GM21619 (cell line): Measurements from ENCODE around the gene EIF4E3.

Experiments
- ATAC-seq: cut with Tn5 transposase; IDR thresholded peaks from one replicate; pipeline ENCODE4 v1.9.1; 2021; ENCODE audit not compliant: unreplicated experiment

Gene EIF4E3

GRCh38 chr3:71723452-71724170, 1.6 kb downstream of the EIF4E3 start:
- ATAC-seq: no peak

DNA sequence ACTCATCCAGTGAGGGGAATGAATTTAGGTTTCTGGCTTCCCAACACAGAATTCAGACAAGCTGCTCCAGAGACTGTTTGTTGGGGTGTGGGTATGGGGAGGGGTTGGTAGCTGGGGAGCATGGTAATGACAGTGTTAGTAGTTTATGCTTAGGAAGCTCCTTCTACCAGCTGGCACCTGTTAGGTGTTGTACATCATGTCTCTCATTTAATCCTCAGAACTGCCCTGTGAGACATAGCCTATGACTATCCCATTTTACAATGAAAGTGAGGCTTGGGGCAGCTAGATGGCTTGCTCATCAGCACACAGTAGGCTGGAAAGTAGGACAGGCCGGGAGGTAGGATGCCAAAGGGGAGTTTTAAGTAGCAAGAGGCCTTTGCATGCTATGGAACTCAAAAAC, 2.5 kb downstream of the EIF4E3 start:
- no peak for ATAC-seq

DNA sequence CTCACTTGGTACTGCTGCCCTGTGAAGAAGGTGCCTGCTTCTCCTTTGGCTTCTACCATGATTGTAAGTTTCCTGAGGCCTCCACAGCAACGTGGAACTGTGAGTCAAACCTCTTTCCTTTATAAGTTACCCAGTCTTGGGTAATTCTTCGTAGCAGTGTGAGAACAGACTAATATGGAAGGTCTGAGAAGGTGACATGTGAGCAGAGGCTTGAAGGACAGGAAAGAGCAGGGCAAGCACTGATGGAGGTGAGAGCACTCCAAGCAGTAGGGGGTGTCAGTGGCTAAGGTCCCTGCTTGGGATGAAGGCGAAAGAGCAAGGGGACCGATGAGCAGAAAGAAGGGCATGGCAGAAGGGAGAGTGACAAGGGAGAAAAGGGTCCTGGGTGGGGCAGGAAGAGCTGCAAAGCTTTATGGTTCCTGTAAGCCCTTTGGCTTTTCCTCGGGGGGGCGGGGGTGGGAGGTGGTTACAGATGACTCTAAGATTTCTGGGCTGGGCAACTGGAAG, 3.5 kb downstream of the EIF4E3 start:
- no peak for ATAC-seq

- no peak for ATAC-seq
Observed at GRCh38 chr3:71721002-71721401, 4.2 kb downstream of the EIF4E3 start.

GRCh38 chr3:71718072-71718471, 7.1 kb downstream of the EIF4E3 start:
- ATAC-seq: no peak

DNA sequence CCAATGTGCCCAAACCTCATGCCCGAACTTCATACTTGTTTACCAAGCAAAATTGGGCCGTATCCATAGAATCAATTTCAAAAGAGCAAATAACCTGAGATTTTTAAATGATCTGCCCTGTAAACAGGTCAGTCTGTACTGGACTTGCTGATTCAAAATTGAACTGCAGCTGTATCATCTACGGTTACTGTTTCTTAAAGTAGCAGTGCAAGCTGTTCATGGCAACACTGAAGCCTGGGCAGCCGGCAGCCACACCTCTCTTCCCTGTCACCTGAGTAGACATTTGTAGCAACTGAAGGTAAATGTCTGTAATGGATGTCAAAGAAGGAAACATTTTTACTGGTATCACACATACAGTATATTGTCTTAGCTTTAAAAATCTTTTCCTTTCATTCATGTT, 10.6 kb downstream of the EIF4E3 start:
- no peak for ATAC-seq

DNA sequence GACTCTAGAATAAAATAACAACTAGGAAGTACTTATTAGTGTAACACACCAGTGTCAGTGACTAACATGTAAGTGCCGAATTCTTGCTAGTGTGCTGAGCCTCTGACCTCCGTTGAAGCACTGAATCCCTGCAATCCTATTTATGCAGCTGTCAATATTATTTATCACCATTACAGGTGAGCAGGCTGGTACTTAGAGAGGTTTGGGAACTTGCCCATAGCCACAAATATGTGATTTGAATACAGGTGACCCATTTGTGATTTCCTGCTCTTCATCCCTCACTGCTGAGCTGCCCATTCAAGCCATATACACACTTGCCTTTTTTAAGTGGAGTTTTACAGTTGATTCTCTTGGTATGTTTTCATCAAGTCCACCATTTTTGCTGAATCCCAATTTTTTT, 12.2 kb downstream of the EIF4E3 start:
- ATAC-seq: no peak

DNA sequence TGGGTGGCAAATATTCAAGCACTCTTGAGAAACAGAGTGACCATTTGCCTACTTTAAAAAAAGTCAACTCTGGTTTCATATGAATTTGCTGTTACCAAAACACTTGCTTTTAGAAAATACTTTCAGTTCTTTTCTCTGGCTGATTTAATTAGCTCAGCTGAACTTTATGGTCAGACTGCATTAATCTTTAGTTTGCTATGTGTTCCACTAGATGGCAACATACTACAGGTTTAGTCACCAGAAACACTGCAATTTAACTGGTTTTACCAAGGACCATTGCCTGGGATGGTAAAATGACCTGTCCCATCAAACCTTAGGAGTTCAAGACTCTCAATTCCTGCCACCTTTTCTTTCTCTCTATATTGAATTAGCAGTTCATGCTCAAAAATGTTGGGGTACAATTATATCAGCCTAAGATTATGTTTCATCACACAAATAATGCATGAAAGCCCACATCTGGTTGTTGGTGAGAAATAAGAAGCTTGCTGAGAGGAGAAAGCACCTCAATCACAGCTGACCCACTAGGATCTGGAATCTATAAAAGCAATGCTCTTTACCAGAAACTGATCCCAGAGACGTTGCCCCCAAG, 14.2 kb downstream of the EIF4E3 start:
- ATAC-seq: no peak

GRCh38 chr3:71709908-71710511, 15.2 kb downstream of the EIF4E3 start:
- ATAC-seq: no peak

DNA sequence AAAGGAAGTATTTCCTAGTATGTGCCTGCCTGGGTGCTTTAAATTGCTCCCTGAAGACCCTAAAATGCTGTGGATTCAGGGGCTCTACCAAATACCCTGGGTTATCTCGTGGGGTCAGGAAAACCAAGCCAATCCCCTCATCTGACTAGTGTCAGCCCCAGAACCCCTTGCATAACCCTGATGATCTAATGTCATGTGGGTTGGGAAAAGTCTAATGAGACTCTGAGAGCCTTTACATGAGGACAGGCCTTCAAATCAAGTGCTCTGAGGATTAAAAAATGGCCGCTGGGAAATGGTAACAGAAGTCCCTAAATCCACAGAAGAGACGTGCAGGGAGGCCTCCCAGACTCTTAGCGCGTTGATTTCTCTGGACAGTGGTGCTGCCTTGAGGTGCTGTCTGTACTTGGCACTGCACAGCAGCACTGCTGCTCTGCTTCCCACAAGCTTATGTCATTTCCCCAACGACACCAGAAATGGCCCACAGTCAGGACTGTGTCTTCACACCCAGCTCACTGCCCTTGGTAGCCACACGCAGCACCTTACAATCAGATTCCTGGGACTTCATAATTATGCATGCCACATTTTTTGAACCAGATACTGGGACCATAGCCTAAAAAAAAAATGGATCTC, 16.6 kb downstream of the EIF4E3 start:
- ATAC-seq: no peak

- ATAC-seq: no peak
Observed at GRCh38 chr3:71707595-71707994, 17.6 kb downstream of the EIF4E3 start.

- no peak for ATAC-seq
Observed at GRCh38 chr3:71705681-71706080, 19.5 kb downstream of the EIF4E3 start.

DNA sequence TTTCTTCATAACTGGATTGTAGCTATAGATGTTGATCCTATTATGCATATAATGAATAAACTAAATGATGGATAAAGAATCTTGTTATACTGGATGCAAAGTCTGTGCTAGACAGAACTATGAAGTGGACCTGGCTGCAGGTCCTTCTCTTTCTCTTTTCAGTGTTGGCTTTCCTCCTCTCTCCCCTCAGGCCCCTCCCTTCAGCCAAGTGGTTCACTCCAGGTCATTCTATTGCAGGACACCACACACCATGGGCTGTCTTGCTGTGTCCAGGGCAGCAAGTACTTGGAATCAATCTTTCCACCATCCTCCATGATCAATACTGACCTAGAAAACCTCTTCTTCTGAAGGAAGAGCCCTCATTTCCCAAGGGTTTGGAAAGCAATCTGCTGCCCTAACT, 20.3 kb downstream of the EIF4E3 start:
- ATAC-seq: no peak

DNA sequence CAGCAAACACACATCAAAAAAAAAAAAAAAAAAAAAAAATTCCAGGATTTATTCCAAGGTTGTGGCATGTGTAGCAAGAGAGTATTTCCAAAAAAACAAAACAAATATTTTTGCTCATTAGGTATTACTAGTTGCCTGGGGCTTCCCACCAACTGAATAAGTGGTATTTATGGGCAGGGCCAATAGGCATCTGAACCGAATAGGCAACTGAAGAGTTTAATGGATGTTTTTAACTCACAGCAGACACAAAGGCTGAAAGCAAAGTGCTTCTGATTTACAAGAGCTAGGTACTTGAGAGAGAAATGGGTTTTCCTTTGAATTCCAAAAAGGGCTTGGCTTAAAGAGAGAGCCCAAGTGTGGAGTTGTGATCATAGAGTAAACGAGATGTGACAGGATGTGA, 21.4 kb downstream of the EIF4E3 start:
- ATAC-seq: no peak

DNA sequence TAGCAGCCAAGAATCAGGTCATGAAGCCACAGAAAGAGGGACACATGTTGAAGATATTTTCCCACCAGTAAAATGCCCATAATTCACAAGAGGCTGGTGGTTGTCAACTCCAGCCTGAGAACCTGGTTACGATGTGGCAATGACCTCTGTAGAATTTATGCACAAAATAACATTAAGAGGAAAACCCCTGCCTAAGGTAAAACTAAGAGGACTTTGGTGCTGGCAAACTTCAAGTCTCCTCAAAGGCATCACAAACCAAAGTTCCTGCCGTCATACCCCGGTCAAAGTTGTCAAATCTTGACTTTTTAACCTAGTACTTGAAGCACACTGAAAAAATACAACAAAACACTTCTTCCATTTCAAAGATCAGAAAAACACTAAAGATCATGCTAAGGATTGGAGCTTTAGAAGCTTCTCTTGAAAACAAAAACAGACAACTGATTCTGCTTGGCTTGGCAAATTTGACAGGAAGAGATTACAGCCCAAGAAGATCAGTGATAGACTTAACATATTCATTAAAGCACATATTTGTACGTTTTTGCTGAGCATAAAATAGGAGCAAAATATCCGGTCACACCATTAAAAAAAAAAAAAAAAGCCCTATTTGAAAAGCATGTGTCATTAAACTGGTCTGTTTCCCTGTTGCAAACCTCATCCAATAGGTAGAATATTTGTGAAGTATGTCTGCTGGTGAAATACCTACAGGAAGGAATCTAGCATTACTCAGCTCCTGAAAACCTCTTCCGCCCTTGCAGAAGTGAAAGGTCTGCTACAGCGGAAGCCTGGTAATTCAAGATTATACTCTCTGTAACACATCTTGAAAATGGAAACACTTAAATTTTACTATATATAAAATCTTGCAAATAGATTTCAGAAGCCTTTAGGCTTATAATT, 22.8 kb downstream of the EIF4E3 start:
- ATAC-seq: no peak

DNA sequence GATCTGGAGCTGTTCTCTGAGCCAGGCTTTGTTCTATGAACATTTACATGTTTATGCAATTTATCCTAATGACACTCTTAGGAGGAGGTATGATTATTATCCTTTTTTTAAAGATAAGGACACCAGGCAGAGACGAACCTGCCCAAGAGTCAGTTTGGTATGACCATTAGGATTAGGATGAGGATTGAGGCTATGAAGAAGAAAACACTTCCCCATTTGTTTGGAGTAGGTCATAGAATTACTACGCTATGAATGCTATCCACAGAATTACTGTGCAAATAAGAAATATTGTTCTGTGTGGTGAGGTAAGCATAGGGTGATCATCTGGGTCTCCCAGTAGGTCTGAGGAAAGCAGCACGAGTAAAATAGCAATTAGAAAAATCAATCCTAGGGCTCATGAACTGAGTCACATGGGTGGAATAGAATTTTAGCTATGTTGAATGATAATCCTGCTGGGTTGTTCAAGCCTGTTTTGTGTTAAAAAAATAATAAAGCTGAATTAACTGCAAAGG, 23.9 kb downstream of the EIF4E3 start:
- ATAC-seq: no peak

DNA sequence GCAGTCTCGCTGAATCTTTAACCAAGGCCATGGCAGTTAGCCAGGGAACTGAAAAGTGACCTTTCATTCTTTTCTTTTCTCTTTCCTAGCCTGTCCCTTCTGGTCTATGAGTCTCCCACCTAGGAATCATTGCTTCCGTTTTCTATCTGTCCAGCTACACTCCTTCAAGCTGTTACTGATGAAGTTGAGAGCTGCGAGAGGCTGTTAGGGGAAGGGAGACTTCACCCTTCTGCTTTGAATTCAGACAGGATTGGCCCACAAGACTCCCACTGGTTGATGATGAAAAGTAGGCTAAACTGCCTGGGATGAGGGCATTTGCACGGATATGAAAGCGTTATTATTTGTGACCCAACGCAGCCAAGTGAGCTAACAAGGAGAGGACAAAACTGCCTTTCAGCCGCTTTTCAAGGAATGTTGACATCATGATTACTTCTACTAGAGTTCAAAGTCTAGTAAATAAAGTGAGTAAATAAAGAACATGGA, 30.2 kb downstream of the EIF4E3 start:
- no peak for ATAC-seq

DNA sequence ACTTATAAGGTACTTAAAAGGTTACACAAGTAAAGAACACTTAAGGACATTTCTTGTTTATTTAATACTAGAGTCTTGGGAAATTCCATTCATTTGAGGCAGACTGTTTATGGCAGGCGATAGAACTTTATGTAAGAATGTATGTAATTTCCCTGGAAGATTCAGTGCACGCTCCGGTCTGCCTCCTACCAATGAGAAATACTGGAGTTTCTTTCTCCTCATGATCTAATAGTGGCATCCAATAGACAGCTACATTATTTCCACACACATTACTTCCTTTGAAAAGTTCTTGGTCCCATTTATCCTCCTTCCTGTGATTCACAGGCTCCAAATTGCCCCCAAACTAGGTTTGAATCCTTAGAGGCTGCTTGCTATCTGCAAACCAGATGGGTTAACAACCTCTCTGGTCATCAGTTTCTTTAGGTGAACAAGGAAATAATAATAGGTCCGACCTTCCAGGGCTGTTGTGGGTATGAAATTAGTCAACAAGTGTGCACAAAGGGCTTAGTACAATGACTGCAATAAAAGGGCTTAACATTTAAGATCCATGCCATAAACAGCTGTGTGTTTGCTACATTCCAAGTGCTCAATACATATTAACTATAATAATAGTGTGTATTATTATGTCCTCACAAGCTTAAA, 30.7 kb downstream of the EIF4E3 start:
- no peak for ATAC-seq

DNA sequence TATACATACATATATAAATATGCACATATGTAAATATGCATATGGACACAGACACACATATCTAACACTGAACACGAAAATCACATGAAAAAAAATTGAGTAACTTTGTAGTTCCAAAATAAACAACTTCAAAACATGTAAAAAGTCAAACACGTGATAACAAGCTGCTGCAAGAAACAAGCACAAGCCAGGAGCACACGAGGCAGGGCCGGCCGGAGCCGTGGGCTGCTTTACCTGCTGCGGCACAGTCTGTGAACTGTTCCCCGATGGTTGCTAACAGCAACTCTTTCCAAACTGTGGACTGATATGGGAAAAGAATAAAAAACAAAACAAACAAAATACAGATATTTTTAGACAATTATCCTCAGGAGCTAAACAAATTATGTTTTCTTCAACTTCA, 31.6 kb downstream of the EIF4E3 start:
- ATAC-seq: no peak

GRCh38 chr3:71692139-71692538, 33.1 kb downstream of the EIF4E3 start:
- no peak for ATAC-seq
